NCI-H446 treated with DMSO at 0.1 percent for 48 hours (cell line): ENCODE measurements around the gene LMX1B.

Experiments used
- DNase-seq: peaks from one replicate; lab custom pipeline; 2025; lab: John Stamatoyannopoulos, UW

Gene LMX1B

GRCh38 chr9:126617823-126618165 is 4.1 kb downstream of the LMX1B start:
- DNase-seq: no peak

- no peak for DNase-seq
These were observed 4.5 kb downstream of the LMX1B start for GRCh38 chr9:126618190-126618584.

- DNase-seq: no peak
These were observed 5.0 kb downstream of the LMX1B start for GRCh38 chr9:126618585-126619360.

GRCh38 chr9:126619361-126620135 is 5.8 kb downstream of the LMX1B start:
- no peak for DNase-seq

- DNase-seq: no peak
These were observed 6.8 kb downstream of the LMX1B start for GRCh38 chr9:126620478-126620877.

- no peak for DNase-seq
These were observed 7.6 kb downstream of the LMX1B start for GRCh38 chr9:126621061-126621918.

GRCh38 chr9:126621919-126622735 is 8.4 kb downstream of the LMX1B start:
- no peak for DNase-seq

- DNase-seq: no peak
These were observed 9.6 kb downstream of the LMX1B start for GRCh38 chr9:126623314-126623666.

GRCh38 chr9:126623667-126624478 is 10.1 kb downstream of the LMX1B start:
- no peak for DNase-seq

GRCh38 chr9:126624479-126624826 is 10.7 kb downstream of the LMX1B start:
- DNase-seq: no peak

GRCh38 chr9:126624912-126625311 is 11.2 kb downstream of the LMX1B start:
- no peak for DNase-seq

- DNase-seq: no peak
These were observed 11.8 kb downstream of the LMX1B start for GRCh38 chr9:126625329-126626126.

- DNase-seq: no peak
These were observed 12.6 kb downstream of the LMX1B start for GRCh38 chr9:126626127-126626925.

- no peak for DNase-seq
These were observed 13.2 kb downstream of the LMX1B start for GRCh38 chr9:126626926-126627233.

GRCh38 chr9:126628146-126628545 is 14.4 kb downstream of the LMX1B start:
- no peak for DNase-seq

- DNase-seq: no peak
These were observed 15.4 kb downstream of the LMX1B start for GRCh38 chr9:126628969-126629674.

- DNase-seq: no peak
These were observed 16.9 kb downstream of the LMX1B start for GRCh38 chr9:126630458-126631237.

- DNase-seq: no peak
These were observed 17.5 kb downstream of the LMX1B start for GRCh38 chr9:126631254-126631653.
